GM10266 (cell line): Measurements from ENCODE around the gene DACT3.
"Not testable (repeated sequence)": the region's sequence is repeated elsewhere in the genome, so short reads cannot be mapped to it uniquely, and the experiment has no call there.

ENCODE experiments used
- DNase-seq: peaks from one replicate; pipeline ENCODE4 v3.0.0; 2012; ENCODE audit errors: extremely low spot score
- CTCF ChIP-seq: IDR thresholded peaks from 2 replicates; pipeline ENCODE4 v1.5.1; 2012; ENCODE audit warnings: mild to moderate bottlenecking, low read depth; ENCODE audit not compliant: control insufficient read depth, insufficient read depth; ENCODE audit errors: missing control alignments

The DACT3 gene

GRCh38 chr19:46630586-46631205 is 30.3 kb downstream of the DACT3 start:
- DNase-seq = no peak
- TF ChIP-seq CTCF = no peak

- no peak for TF ChIP-seq CTCF
- no peak for DNase-seq
These were observed 31.4 kb downstream of the DACT3 start for GRCh38 chr19:46629546-46630025.

GRCh38 chr19:46628970-46629369 is 32.0 kb downstream of the DACT3 start:
- not testable (repeated sequence) for DNase-seq

GRCh38 chr19:46626446-46626845 is 34.5 kb downstream of the DACT3 start:
- DNase-seq = no peak
- TF ChIP-seq CTCF = no peak

- TF ChIP-seq CTCF = no peak
- no peak for DNase-seq
These were observed 35.3 kb downstream of the DACT3 start for GRCh38 chr19:46625731-46626130.

GRCh38 chr19:46624958-46625661 is 35.9 kb downstream of the DACT3 start, which contains the start of gene PTGIR:
PTGIR (minus strand) TSS chr19:46625089; CDS start chr19:46624225, 864 bp downstream.
- peak; percentile 65 for DNase-seq
- TF ChIP-seq CTCF = no peak

GRCh38 chr19:46623915-46624502 is 37.0 kb downstream of the DACT3 start:
- no peak for DNase-seq
- TF ChIP-seq CTCF = no peak
